Fibroblast of skin of left biceps (primary cell): ENCODE data around the gene ZNF746.
A peak's percentile ranks its signal among the peaks of the same experiment; 100 is the strongest.
"Not testable (repeated sequence)": the region's sequence is repeated elsewhere in the genome, so short reads cannot be mapped to it uniquely, and the experiment has no call there.

Source experiments
- DNase-seq, 2 experiments: peaks; one replicate each; pipeline ENCODE4 v3.0.0-alpha.2; 2013; ENCODE audit warnings: low read depth in 2 of 2

ZNF746 gene

GRCh38 chr7:149497467-149498261 is at the start of gene ZNF746:
Gene ZNF746 (minus strand): TSS chr7:149497809. CDS start chr7:149497536, 273 bp downstream.
- DNase-seq, result peak; percentile 45 to 48

GRCh38 chr7:149547126-149547525 is 49.5 kb upstream of the ZNF746 start:
- DNase-seq, result no peak

DNA sequence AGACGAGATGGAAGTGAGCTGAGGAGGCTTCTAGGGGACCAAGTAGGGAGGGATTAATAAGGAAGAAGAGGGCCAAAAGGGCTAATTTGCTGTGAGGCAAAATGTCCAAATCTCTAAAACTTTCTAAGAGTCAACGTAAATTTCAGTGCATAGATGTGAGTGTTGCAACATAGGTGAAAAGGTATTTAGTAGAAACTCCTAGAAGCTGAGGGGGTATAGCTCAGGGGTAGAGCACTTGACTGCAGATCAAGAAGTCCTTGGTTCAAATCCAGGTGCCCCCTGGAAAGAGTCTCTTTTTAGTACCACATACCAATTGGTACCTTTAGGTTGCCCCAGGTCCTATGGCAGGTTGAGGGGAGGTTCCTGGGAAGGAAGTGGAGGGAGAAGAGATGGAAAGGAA is 48.7 kb upstream of the ZNF746 start:
- no peak for DNase-seq

- DNase-seq, result no peak
Measured at GRCh38 chr7:149544028-149544427, 46.4 kb upstream of the ZNF746 start.

DNA sequence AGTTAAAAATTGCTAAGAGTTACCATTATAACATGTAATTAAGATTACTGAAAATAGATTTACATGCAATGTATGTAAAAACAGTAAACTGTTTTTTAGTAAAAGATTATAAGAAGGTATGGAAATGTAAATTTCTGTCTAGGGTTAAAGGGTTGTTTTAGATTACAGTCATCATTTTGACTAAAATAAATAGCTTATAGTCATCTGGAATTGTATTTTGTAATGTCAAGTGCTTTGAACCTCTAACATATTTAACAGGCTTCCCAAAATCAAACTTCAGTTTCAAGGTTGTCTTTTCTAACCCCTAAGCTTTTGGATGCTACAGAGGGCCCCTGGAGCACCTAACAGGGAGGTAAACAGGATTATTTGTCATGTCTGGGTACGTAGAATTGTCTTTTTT is 35.0 kb upstream of the ZNF746 start:
- DNase-seq, result no peak

GRCh38 chr7:149529136-149529718 is 31.6 kb upstream of the ZNF746 start:
- DNase-seq, result no peak

GRCh38 chr7:149527414-149527813 is 29.8 kb upstream of the ZNF746 start:
- DNase-seq, result no peak

DNA sequence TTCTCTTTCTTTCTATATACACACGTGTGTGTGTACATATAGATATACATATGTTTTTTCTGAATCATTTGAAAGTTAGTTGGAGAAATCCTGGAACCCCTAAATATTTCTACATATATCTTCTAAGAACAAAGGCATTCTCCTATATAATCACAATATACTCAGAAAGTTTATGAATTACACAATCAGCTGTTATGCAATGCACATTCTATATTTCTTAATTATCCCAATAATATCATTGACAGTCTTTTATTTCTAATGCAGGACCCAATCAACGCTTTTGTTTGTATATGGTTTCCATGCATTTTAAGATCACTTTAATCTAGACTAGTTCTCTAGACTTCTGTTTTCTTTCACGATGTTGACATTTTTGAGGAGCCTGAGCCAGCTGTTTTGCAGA is 27.7 kb upstream of the ZNF746 start:
- DNase-seq, result no peak

- no peak for DNase-seq
Measured at GRCh38 chr7:149524394-149524793, 26.8 kb upstream of the ZNF746 start.

DNA sequence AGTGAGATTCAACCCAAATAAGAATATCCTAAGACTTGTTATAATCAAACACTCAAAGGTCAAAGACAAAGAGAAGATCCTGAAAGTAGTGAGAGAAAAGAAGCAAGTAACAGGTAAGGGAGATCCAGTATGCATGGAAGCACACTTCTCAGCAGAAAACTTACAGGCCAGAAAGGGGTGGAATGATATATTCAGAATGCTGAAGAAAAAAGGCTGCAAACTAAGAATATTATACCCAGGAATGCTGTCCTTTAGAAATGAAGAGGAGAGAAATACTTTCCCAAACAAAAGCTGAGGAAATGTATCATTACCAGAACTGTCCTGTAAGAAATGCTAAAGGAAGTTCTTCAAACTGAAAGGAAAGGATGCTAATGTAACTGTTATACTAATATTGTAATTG is 12.6 kb upstream of the ZNF746 start:
- no peak for DNase-seq

GRCh38 chr7:149509774-149510173 is 12.2 kb upstream of the ZNF746 start:
- DNase-seq, result no peak

DNA sequence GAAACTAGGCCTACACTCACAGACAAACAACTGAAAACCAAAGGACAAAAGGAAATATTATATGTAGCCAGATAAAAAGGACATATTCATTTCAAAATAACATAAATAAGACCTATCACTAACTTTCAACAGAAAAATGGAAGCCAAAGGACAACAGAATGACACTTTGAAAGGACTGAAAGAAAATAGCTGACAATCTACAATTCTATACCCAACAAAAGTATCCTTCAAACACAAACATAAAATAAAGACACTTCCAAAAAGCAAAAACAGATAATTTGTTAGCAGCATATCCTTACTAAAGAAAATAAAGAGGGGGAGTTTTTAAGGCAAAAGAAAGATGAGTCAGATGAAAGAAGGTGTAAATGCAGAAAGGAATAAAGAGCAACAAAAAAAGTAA is 7.9 kb upstream of the ZNF746 start:
- DNase-seq, result no peak

DNA sequence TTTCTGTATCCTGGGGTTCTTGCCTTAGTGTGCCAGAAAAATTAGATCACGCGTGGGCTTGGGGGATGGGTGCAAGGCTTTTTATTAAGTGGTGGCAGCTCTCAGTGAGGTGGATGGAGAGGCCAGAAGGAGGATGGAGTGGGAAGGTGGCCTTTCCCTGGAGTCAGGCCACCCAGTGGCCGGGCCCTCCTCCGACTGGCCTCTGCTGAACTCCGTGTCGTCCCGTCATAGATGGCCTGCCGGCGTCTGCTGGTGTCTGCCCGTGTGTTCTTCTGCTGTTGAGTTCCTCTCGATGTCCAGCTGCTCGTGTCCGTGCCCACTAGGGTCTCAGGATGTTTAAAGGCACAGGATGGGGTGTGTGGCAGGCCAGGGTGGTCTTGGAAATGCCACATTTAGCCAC is 4.0 kb upstream of the ZNF746 start:
- DNase-seq, result no peak

- DNase-seq, result no peak
Measured at GRCh38 chr7:149500910-149501309, 3.3 kb upstream of the ZNF746 start.

- DNase-seq, result no peak
Measured at GRCh38 chr7:149500201-149500600, 2.6 kb upstream of the ZNF746 start.

GRCh38 chr7:149498811-149499210 is 1.2 kb upstream of the ZNF746 start:
- DNase-seq, result no peak

- DNase-seq, result no peak
Measured at GRCh38 chr7:149496642-149497391, 792 bp downstream of the ZNF746 start.

GRCh38 chr7:149495785-149496641 is 1.6 kb downstream of the ZNF746 start:
- DNase-seq, result peak; percentile 50

GRCh38 chr7:149494738-149495368 is 2.8 kb downstream of the ZNF746 start:
- no peak for DNase-seq

DNA sequence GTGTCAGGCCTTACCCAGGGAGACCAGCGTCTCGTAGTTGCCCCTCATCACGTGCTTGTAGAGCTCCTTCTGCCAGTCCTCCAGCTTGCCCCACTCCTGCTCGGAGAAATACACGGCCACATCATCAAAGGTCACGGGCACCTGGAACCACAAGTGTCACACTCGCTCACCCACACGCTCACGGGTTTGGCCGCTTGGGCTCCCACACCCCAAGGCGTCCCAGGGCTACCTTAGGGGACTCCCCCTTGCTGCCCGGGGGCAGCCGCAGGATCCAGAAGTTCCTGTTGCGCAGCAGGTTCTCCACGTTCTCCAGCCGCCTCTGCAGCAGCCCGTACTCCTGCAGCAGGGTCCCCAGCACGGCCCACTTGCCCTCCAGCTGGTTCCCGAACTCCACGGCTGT is 3.6 kb downstream of the ZNF746 start:
- DNase-seq, result not testable (repeated sequence)

DNA sequence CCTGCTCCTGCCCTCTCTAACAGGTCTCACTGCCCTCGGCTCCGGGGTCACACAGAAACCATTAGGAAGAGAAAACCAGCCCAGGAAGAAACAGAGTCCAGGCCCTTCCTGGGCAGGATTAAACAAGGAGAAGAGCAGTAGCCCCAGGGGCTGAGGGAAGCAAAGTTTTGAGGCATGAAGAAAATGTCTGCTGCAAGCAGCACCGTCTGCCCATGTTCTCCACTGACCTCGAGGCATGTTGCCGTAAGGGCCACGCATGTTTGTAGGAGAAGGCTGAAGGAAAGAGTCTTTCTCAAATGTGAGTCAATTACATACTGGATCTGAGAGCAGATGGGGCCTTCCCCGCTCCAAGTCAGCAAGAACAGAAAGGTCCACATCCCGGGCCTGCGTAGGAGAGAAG is 4.2 kb downstream of the ZNF746 start:
- no peak for DNase-seq
